Effector CD4-positive, alpha-beta T cell (primary cell): ENCODE measurements around the gene UNKL.

Experiments
- DNase-seq: peaks from one replicate; pipeline ENCODE4 v3.0.0-alpha.2; 2020

UNKL gene

DNA sequence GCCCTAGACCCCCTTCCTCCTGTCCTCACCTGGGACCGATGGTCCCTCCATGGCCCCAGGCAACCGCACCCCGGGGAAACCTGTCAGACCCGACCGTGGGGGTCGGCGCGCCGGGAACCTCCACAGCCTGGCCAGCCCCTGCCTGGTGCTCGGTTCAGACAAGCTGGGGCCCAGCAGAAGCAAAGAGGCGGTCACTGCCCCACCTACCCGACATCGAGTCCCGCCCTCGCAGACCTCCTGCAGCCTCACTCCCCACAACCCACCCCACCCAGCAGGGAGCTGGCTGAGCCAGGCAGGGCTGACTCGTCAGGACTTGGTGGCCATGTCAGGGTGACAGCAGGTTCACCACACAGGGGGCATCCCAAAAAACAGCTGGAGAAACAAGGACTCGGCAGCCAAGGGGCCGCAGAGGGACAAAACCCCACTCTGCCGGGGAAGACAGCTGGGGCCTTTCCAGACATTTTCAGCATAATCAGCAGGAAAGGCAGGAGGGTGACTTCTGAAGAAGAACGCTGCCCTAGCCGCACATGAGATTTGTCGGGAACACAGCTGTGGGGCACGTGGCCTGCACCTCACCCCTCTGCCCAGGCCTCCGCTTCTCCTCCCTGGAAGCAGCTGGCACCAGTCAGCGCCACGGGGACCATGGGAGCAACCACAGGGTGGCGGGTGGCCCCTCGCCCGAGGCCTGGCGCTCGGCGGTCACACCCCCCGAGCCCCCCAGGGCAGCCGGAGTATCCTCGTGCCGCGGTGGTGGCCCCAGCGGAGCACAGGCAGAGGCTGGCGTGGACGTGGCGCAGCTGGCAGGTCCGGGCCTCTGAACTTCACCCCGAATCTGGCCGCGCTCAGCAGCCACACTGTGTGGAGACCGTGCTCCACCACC, 39.8 kb downstream of the UNKL start:
- DNase-seq = no peak

DNA sequence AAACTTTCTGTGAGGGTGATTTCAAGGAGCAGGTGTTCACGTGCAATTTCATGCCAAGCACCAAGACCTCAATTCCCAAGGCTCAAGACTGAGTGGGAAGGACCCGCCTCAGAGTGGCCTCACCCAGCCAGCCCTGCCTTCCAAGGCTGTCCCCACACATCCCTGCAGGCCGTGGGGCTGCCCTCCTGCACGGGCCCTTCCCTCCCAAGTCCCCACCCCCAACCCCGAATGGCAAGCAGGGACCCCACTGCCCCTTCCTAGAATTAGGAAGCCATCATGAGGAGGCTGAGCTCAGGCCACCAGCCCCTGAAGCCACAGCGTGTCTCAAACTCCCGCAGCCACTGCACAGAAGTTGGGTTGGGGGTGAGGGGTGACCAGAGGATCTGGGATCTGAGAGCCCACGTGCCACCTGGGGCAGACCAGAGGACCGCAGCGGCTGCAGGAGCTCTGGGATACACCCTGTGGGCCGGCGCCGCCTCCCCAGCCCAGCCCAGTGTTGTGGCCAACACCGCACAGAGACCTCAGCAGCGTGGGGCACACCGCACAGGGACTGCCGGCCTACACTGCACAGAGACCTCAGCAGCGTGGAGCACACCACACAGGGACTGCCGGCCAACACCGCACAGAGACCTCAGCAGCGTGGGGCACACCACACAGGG, 42.1 kb downstream of the UNKL start:
- no peak for DNase-seq

DNA sequence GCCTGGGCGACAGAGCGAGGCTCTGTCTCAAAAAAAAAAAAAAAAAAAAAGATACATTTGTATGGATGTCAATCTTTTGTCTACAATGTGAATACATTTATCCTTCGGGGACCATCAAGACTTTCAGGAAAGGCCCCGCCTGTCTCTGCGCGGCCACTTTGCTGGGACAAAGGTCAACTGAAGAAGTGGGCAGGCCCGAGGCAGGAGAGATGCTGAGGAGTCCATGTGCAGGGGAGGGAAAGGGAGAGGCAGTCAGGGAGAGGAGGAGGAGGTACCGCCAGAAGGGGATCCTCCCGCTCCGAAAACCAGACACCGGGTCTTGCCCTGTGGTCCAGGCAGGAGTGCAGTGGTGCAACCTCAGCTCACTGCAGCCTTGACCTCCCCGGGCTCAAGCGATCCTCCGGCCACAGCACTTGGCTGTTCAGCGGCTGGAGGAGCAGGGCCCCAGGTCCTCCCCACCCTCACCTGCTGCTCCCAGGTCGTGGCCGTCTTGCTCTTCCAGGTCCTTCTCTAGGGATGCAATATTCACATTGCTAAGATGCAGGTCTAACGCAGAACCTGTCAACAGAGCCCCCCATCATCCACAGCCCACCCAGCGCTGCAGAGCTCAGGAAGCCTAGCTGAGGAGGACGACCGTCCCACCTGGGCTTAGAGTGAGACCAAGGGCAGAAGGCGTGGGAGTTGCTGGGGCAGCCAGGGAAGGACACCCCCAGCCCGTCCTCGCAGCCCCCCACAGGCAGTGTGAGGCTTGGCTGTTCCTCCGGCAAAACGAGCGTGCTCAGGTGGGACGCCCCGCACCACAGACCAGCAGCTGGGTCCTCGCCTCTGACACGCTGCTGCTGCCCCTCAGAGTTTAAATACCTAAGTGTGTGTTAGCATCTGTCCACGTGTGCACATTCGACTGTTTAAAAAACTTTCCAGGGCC, 43.2 kb downstream of the UNKL start:
- no peak for DNase-seq

DNA sequence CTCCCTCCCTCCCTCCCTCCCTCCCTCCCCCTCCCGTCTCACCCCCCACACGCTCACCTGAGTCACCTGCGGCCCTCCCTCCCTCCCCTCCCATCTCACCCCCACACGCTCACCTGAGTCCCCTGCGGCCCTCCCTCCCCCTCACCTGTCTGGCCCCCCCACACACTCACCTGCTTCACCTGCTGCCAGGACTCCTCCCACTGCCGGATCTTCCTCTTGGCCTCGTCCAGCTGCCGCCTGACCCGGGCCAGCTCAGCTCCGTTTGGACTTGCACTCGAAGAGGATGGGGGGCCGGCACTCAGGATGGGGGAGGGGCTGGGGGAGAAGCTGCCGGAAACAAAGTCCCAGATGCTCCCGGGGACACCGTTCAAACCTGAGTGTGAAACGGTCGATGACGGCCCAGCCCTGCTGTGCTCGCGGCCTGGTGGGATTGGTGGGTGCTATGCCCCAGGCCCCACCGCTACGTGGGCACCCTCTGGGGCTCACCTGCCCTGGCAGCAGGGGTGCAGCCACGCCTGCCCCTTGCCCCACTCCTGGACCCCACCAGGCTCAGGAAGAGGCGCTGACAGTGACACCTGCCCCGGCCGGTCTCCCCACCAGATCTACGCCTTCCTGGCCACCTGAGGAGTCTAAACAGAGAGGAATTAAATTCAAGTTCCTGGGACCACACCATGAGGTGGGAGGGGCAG, 46.9 kb downstream of the UNKL start:
- no peak for DNase-seq

DNA sequence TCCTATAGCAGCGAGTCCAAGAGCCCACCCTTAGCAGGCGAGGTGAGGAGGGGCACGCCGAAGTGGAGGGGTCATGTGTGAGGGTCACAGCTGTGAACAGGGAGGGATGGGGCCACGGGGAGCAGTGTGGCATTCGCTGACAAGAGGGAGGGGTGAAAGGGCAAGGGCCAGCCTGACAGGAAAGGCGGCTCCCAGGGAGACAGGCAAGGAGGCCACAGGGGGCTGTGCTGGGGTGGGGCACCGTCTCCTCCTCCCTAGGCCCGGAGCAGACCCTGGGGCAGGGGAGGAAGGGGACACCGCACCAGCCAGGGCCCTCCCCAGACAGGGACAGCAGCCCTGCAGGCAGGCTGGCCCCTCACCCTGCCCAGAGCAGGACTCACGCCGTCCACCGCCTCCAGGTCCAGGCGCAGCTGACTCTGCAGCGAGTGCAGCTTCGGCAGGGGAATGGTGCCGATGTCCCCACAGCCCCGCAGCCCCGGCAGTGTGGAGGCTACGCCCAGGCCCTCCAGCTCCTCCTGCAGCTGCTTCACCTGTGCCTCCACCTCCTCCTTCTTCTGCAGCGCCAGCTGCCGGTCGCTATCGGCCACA, 47.7 kb downstream of the UNKL start:
- no peak for DNase-seq

DNA sequence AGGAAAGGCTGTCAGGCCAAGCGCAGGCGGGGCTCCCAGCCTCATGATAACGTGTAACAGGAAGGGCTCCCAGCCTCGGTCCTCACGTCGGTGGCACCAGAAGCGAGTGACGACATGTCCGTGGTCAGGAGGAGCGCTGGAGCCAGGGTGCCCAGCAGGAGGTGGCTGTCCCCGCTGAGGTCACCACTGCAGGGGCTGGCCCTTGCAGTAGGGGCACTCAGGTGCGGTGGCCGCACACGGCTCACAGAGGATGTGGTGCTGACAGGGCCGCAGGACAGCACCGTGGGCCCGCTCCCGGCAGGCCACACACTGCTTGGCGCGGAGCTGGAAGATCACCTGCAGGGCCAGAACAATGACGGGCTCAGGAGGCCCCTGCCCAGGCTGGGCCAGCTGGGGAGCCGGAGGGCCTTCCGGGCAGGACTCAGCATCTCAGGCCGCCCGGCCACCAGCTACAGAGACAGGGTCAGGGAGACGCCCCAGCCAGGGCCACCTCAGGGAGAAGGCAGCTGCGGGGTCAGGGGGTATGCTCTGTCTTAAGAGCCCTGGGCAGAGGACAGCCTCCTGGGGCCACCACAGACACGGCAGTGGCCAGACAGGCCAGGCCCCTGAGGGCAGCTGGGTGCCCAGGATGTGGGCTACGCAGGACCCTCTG, 48.3 kb downstream of the UNKL start:
- no peak for DNase-seq

DNA sequence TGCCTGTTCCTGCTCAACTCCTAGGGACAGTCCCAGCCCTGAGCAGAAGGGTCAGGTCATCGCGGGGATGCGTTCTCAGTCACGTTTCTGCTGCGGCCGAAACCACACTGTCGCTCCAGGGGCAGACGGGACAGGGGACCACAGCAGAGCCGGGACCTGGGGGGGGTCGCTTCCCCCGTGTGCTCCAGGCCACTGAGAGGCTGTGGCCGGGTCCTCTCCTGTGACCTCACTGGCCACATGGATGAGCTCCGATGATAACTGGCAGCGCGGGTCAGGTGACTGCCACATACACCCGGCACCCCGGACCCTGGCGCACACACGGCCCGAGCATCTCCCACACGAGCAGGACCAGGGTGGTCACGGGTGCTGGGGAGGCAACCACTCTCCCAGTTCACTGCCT, 50.0 kb downstream of the UNKL start:
- DNase-seq = no peak

DNA sequence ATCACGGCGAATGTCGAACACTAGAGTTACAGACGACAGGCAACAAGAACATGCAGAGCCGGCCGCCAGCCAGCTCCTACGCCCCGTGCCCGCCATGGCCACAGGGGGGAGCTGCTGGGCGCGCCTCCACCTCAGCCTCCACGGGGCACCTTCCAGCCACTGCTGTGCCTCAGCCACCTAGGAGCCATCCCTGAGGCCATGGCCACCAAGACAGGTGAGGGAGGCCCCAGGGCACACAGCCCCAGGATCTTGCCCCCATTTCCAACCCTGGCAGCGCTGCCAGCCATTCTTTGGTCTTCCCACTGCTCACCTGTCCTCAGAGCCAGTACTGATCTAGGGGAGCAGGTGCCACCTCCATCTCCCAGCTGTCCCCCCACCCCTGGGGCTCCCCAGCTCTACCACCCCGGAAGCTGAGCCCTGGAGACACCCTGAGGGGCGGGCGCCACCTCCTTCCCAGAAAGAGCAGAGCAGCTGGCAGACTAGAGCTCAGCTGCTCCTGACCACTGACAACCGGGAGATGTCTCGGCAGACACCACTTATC, 50.9 kb downstream of the UNKL start:
- peak; percentile 57 for DNase-seq

DNA sequence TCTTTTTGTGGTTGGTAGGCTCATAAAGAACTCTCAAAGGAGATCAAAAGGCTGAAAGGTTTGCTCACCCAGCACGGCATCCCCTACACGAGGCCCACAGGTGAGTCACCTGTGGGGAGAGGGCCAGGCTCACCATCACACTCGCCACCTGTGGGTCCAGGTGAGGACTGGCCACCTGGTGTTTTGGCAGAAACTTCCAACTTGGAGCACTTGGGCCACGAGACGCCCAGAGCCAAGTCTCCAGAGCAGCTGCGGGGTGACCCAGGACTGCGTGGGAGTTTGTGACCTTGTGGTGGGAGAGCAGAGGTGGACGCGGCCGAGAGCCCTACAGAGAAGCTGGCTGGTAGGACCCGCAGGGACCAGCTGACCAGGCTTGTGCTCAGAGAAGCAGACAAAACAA, 51.7 kb downstream of the UNKL start:
- DNase-seq = no peak

DNA sequence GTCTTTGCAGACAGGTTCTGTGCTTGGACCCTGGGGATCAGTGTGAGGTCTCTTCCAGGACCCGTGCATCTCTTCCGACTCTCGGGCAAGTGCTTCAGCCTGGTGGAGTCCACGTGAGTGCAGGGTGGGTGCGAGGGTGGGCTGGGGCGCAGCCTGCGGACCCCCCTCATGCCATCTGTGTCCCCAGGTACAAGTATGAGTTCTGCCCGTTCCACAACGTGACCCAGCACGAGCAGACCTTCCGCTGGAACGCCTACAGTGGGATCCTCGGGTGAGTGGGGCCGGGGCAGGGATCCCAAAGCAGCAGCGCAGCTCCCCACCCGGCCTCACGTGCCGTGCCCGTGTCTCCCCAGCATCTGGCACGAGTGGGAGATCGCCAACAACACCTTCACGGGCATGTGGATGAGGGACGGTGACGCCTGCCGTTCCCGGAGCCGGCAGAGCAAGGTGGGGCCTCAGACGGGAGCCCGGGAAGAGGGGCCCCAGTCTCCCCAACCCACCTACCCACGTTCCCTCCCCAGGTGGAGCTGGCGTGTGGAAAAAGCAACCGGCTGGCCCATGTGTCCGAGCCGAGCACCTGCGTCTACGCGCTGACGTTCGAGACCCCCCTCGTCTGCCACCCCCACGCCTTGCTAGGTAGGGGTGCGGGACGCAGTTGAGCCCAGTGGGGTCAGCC, 52.7 kb downstream of the UNKL start:
- DNase-seq = no peak

DNA sequence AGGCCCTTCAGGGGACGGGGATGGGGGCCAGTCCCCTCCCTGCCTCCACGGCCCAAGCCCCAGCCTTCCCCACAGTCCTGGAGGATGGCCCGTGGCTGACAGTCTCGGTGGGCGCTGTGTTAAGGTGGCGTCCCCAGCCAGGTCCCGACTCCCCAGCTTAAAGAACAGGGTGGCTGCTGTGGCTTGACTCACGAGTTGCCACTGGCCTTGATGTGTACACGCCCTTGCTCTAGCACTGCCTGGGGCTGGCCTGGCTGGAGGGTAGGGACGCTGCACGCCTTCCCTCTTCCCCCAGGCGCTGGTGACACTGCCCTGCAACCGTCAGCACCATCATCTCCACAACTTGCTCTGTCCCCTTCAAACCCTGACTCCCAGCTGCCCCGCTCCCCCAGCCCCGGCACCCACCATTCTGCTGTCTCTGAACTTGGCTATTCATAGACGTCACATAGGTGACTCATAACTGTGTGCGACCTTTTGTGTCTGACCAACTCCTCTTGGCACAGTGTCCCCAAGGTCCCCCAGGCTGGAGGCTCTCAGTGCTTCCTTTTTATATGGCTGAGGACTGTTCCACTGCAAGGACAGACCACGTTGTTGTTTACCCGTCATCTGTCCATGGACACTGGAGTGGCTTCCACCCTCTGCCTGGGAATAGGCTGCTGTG, 56.5 kb downstream of the UNKL start:
- no peak for DNase-seq

DNA sequence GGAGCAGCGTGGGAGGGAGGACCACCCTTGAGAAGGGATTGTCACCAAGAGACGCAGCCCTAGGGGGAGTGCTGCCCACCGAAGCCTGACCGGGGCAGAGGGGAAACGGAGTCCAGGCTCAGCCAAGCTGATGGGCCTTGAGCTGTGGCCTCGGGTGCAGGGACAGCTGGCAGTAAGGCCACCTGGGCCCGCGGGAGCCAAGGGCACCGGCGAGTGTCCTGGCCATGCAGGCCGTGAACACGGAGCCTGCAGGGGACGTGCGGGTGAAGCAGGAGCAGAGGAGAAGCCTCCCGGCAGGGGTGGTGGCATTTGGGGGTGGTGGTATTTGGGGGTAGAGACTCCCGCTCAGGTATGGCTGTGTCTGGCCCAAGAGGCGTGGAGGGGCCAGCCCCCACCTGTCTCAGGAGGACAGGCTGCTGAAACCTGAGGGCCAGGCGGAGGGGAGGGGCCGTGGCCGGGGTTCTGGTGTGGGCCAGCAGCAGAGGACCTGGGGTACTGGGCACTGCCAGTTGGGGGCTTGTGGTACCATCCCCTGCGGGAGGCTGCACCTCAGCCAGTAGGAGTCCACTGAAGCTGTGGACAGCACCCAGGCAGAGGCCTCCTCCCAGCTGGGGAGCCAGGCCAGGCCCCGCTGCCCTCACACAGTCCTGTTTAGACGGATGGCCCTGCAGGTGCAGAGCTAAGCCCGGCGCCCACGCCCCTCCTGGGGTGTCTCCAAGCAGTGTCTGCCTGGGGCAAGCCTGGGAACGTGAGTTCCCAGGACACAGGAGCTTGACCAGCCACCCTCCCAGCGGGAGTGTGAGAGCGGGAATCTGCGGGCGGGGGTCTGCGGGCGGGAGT, 58.2 kb downstream of the UNKL start:
- no peak for DNase-seq

DNA sequence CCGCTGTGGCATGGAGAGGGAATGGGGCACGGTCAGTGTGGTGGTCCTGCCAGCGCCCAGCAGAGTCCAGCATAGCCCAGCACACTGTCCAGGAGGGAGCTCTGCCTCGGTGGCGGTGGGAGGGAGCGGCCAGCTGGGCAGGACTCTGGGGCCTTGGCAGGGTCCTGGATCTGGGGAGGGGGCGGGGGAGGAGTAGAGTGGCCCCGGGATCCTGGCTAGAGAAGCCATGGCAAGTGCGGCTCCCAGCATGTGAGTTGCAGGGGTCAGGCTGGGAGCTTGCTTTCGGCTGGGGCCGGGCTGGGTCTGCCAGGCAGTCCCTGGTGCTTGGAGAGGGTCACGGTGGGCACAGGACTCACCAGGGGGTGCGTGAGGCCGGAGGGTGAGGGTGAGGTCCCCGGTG, 58.9 kb downstream of the UNKL start:
- DNase-seq = no peak

DNA sequence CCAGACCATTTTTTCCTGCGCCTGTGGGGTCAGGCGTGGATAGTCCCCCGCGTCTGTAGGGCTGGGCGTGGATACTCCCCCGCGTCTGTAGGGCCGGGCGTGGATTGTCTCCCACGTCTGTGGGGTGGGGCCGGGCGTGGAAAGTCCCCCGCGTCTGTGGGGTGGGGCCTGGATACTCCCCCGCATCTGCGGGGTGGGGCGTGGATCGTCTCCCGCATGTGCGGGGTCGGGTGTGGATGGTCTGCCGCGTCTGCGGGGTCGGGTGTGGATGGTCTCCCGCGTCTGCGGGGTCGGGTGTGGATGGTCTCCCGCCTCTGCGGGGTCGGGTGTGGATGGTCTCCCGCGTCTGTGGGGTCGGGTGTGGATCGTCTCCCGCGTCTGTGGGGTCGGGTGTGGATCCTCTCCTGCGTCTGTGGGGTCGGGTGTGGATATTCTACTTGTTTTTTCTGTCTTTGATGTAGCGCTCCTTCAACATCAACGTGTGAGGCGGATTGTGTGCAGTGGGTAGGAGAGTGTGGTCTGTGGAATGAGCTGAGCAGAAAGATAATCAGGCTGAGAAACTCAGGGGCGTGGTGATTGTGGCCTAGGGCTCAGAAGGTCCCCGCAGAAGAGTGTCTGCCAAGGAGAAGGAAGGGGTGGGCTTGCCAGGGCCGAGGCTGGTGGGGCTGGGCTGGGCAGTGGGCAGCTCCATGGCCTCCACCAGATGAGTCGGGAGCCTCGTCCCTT, 59.5 kb downstream of the UNKL start:
- no peak for DNase-seq

DNA sequence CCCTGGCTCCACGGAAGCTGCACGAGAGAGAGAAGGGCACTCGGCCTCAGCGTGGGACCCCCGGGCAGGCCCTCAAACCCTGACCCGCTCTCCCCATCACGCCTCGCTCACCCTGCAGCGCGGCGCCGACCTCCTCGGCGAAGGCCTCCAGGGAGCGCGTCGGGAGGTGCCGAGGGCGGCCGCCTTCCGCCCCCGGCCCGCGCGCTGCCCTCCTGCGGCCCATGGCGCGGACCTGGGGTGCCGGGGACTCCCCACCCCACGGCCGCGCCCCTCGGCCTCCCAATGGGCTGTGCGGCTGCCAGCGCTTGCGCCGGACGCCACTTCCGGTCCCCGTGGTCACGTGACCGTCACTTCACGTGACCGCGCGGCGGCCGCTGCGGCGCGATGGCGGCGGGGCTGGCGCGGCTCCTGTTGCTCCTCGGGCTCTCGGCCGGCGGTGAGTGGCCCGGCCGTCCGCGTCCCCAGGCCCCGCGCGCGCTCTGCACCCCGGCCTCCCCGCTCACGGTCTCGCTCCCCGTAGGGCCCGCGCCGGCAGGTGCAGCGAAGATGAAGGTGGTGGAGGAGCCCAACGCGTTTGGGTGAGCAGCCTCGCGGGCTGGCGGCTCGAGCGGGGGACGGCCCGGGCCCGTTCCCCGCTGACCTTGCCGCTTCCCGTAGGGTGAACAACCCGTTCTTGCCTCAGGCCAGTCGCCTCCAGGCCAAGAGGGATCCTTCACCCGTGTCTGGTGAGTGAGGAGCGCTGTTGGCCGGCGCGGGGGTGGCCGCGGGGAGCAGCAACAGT, 62.7 kb downstream of the UNKL start, which contains the start of the genes GNPTG and TSR3:
GNPTG (plus strand) TSS at position 350 of the 781 bp plus-strand sequence; CDS start at position 385, 35 bp downstream.
TSR3 (minus strand) TSS at position 297 of the 781 bp plus-strand sequence; CDS start at position 223, 74 bp downstream.
- DNase-seq = peak; percentile 81

DNA sequence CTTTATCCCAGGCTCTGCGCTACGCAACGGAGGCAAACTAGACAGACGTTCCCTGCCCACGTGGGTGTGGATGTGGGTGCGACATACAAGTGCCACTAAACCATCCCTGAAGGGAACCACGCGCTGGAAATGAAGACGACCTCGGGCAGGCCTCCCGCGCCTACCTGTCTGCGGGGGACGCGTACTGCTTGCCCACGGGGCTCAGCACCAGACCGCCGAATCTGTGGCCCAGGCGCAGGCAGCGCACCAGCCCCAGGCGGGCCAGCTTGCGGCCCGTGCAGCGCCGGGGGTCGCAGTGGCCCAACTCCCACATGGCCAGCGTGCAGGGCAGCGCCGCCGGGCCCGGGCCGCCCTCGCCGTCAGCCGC, 63.3 kb downstream of the UNKL start:
- no peak for DNase-seq

DNA sequence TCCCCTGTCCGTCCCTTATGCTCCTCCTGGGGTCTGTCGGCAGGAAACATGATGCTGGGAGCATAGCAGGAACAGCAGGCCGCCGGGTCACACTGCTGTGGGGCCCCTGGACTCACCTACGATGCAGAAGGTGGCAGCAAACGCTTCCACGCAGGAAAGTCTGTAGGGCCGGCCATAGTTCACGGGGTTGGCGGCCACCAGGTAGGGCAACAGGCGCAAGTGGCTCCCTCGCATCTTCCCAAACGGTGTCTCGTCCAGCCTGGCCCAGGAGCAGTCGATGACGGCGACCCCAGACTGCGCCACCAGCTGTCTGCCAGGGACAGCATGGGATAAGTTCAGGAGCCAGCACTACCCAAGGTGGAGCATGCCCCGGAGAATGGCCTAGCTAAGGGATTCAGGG, 63.8 kb downstream of the UNKL start:
- no peak for DNase-seq

DNA sequence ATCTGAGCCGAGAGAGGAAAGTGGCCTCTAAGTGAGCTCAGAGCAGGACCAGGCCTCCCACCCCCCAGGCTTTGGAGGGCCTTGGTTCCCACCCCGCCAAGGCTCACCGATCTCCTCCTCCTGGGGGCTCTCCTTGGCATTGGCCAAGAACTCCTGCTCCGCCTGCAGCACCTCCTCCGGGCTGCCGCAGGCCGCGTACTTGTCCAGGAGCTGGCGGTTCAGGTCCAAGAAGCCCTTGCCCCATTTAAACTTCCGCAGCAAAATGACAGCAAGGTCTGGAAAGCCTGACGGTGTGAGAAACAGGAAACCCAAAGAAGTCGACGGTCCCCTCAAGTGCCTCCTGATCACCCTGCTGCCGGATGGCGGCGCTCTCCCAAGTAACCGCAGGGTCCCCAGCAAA, 64.6 kb downstream of the UNKL start:
- no peak for DNase-seq
